GM12873 (cell line): ENCODE measurements around the gene BACH2.

Source experiments
- CTCF ChIP-seq: IDR thresholded peaks from 2 replicates; pipeline ENCODE4 v1.5.1; 2012; ENCODE audit warnings: low read depth, mild to moderate bottlenecking, moderate library complexity, low read length, control low read depth; ENCODE audit not compliant: insufficient read depth; ENCODE audit errors: missing control alignments

The BACH2 gene

DNA sequence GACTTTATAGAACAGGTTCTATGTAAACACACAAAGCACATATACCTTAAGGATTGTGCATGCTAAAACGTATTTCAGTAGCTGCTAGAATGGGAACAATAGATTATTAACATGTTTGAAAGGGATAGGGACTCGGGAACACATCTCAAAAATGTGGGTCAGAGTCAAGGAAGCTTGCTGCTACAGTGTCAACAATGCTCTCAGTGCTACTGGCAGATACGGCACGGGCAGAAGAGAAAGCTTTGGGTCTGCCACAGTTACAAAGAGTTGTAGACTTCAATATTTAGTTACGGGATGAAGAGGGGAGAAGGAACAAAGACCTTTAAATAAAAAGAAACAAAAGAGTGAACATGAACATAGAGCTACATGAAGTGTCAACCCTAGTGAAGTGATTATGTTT is 170.5 kb downstream of the BACH2 start:
- no peak for TF ChIP-seq CTCF

DNA sequence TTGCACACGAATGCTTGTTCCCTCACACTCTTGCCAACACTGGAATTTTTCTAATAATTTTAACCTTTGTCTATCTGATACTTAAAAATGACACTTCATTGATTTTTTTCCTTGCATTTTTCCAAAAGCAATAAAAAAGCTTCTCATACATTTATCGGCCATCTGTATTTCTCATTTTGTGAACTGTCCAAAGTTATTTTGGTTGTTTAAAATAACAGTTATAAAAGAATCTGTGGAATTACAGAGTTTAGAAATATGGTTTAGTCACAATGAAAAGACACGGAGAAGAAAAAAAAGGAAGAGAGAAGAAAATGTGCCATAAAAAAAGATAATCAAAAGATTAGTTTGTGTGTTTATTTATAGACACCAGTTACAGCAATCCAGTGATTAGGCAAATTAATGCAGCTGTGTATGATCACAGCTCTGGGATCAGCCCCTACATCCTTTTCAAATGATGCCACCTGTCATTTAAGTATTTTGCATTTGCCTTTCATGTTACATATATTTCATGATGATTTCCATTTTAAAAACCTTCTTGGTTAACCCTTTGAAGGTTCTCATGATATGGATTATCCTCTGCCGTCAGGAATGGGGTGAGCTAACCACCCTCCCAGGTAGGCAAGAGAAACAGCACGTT is 171.7 kb downstream of the BACH2 start:
- no peak for TF ChIP-seq CTCF

GRCh38 chr6:90123831-90124230 is 172.8 kb downstream of the BACH2 start:
- TF ChIP-seq CTCF, result no peak

- TF ChIP-seq CTCF, result no peak
Observed at GRCh38 chr6:90121982-90122381, 174.7 kb downstream of the BACH2 start.

GRCh38 chr6:90120327-90120726 is 176.3 kb downstream of the BACH2 start:
- TF ChIP-seq CTCF, result no peak

DNA sequence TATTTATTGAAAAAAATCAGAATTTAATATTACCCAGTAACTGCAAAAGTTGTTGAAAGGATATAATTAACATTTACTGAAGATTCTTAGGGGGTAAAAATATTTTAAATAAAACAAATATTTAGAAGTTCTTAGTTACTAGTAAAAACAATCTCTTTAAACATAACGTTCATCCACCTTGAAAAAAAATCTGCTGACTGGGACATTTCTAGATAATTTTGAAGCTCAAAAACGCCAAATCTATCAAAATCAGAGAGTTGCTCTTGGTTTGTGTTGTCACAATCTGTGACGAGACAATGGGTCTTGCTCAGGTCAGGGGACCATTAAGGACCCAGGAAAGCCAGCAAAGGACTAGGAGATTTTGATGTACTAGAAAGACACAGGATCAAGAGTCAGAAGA is 177.0 kb downstream of the BACH2 start:
- no peak for TF ChIP-seq CTCF

- no peak for TF ChIP-seq CTCF
Observed at GRCh38 chr6:90118581-90118980, 178.1 kb downstream of the BACH2 start.
